ENCODE measurements around the gene NECTIN4. TPM values are rescaled to one million over a fixed set of nuclear protein-coding genes. Genes with fewer than 3 reads are reported as not detected.

NECTIN4 gene
- total and polyA plus RNA-seq, 8 donors: 5.6 to 11.2 (median 9.3) TPM

- H3K27ac ChIP-seq: no peak overlapping the region
- no peak overlapping the region for H3K4me3 ChIP-seq
- H3K9me3 ChIP-seq: no peaks in the 10 kb centered on the region
- H3K27me3 ChIP-seq: peaks cover 0 to 8% of the 10 kb centered on the region in 2 donors
- intact Hi-C loops (cut with DNase I): no loop called here
- no peak for ATAC-seq
- peaks cover 5 to 31% of the 10 kb centered on the region in 2 donors for H3K4me1 ChIP-seq
- TF ChIP-seq, protein P1, sequence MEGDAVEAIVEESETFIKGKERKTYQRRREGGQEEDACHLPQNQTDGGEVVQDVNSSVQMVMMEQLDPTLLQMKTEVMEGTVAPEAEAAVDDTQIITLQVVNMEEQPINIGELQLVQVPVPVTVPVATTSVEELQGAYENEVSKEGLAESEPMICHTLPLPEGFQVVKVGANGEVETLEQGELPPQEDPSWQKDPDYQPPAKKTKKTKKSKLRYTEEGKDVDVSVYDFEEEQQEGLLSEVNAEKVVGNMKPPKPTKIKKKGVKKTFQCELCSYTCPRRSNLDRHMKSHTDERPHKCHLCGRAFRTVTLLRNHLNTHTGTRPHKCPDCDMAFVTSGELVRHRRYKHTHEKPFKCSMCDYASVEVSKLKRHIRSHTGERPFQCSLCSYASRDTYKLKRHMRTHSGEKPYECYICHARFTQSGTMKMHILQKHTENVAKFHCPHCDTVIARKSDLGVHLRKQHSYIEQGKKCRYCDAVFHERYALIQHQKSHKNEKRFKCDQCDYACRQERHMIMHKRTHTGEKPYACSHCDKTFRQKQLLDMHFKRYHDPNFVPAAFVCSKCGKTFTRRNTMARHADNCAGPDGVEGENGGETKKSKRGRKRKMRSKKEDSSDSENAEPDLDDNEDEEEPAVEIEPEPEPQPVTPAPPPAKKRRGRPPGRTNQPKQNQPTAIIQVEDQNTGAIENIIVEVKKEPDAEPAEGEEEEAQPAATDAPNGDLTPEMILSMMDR (IDR thresholded peaks at IDR 0.05): no peak
- H3K36me3 ChIP-seq: no peaks in the 10 kb centered on the region
- no peak for DNase-seq
Measured at GRCh38 chr1:161079436-161080110, 9.8 kb downstream of the NECTIN4 start.

DNA sequence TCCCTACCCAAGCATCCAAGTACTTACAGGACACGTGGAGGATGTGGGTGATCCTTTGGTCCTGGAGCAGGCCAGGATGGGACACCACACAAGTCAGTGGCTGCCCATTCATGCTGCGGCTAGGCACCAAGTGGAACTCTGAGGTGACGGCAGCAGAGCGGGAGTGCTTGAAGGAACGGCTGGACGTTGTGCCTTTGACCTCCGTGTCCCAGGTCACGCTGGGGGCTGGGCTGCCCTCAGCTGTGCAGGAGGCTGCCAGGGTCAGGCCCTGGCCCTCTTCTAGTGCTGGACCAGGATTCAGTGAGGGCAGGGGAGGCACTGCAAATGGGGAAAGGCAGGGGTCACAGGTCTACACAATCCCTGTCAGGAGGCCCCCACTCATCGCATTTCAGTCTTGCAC, 11.9 kb downstream of the NECTIN4 start:
- ATAC-seq: no peak

GRCh38 chr1:161076410-161076809, 12.9 kb downstream of the NECTIN4 start:
- TF ChIP-seq, protein P1 (IDR thresholded peaks at IDR 0.05): no peak
- intact Hi-C loops (cut with DNase I): no loop called here
- DNase-seq (no peak), ATAC-seq (no peak)
- peaks cover 0 to 8% of the 10 kb centered on the region in 2 donors for H3K27me3 ChIP-seq
- H3K36me3 ChIP-seq: no peaks in the 10 kb centered on the region
- H3K9me3 ChIP-seq: no peaks in the 10 kb centered on the region
- H3K4me1 ChIP-seq: peaks cover 0 to 16% of the 10 kb centered on the region in 2 donors
- H3K27ac ChIP-seq: no peak overlapping the region
- H3K4me3 ChIP-seq: no peak overlapping the region

More for the DNA sequence above, 11.9 kb downstream of the NECTIN4 start:
- no peak for DNase-seq
- Histone ChIP-seq H3K27ac (no peak overlapping the region), H3K9me3 (no peaks in the 10 kb centered on the region), H3K4me1 (peaks cover 0 to 9% of the 10 kb centered on the region in 2 donors), H3K4me3 (no peak overlapping the region), H3K36me3 (no peaks in the 10 kb centered on the region), H3K27me3 (peaks cover 0 to 8% of the 10 kb centered on the region in 2 donors)
- TF ChIP-seq, protein P1 (IDR thresholded peaks at IDR 0.05): no peak
- intact Hi-C loops (cut with DNase I): no loop called here

- intact Hi-C loops (cut with DNase I): no loop called here
- H3K9me3 ChIP-seq: no peaks in the 10 kb centered on the region
- H3K4me3 ChIP-seq: no peak overlapping the region
- H3K36me3 ChIP-seq: no peaks in the 10 kb centered on the region
- TF ChIP-seq, protein P1 (IDR thresholded peaks at IDR 0.05): no peak
- DNase-seq (no peak), ATAC-seq (no peak)
- H3K4me1 ChIP-seq: peaks cover 0 to 19% of the 10 kb centered on the region in 2 donors
- H3K27me3 ChIP-seq: peaks cover 0 to 5% of the 10 kb centered on the region in 2 donors
- no peak overlapping the region for H3K27ac ChIP-seq
Measured at GRCh38 chr1:161074676-161075368, 14.5 kb downstream of the NECTIN4 start.

DNA sequence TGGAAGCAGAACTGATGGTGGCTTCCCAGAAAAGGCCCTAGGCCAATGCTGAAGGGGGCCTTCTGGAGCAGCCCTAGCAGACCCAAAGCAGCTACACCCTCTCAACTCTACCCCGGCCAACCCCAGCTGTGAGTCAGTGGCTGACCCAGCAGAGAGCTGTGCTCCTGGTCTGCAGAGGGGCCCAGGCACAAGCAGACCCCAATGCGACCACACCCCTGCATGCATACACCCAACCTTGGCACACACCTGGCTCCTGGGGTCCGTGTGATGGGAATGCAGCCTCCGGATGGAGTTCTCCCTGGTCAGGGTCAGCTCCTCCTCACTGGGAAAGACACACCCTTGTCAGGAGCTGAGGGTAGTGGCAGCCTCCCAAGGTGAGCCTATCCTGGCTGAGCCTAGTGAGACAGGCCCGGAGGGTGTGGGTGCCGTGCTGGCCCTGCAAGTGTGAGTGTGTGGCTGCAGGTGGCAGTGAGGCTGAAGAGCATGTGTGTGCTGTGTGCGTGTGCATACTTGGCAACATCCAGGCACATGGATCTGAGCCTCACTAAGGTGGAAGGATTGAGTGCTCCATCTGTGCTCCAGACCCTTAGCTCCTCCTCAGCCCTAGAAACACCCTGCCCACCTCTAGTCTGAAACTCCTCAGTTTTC, 15.8 kb downstream of the NECTIN4 start:
- intact Hi-C loops (cut with DNase I): no loop called here
- Histone ChIP-seq H3K27ac (no peak overlapping the region), H3K4me1 (peaks cover 0 to 21% of the 10 kb centered on the region in 2 donors), H3K36me3 (no peaks in the 10 kb centered on the region), H3K9me3 (no peaks in the 10 kb centered on the region), H3K27me3 (no peaks in the 10 kb centered on the region), H3K4me3 (no peak overlapping the region)
- TF ChIP-seq, protein P1 (IDR thresholded peaks at IDR 0.05): no peak
- DNase-seq (no peak), ATAC-seq (no peak)
